ENCODE measurements around the gene OSMR.
A peak's percentile ranks its signal among the peaks of the same experiment; 100 is the strongest.

OSMR gene

GRCh38 chr5:38803246-38803645, 42.6 kb upstream of the OSMR start:
- TF ChIP-seq CTCF (IDR thresholded peaks at IDR 0.05; ENCODE audit: low read depth, low read length, missing control alignments) = no peak
- no peak for DNase-seq (ENCODE audit: low read depth)
- H3K4me3 ChIP-seq (ENCODE audit: low read depth, low read length) = no peak overlapping the region

- no peak overlapping the region for H3K4me3 ChIP-seq (ENCODE audit: low read depth, low read length)
- TF ChIP-seq CTCF (IDR thresholded peaks at IDR 0.05; ENCODE audit: low read depth, low read length, missing control alignments) = no peak
- no peak for DNase-seq (ENCODE audit: low read depth)
Measured at GRCh38 chr5:38806775-38807258, 39.0 kb upstream of the OSMR start.

GRCh38 chr5:38807570-38808483, 38.0 kb upstream of the OSMR start:
- no peak for TF ChIP-seq CTCF (IDR thresholded peaks at IDR 0.05; ENCODE audit: low read depth, low read length, missing control alignments)
- no peak overlapping the region for H3K4me3 ChIP-seq (ENCODE audit: low read depth, low read length)
- no peak for DNase-seq (ENCODE audit: low read depth)

- TF ChIP-seq CTCF (IDR thresholded peaks at IDR 0.05; ENCODE audit: low read depth, low read length, missing control alignments) = no peak
- H3K4me3 ChIP-seq (ENCODE audit: low read depth, low read length) = no peak overlapping the region
- DNase-seq (ENCODE audit: low read depth) = no peak
Measured at GRCh38 chr5:38808666-38809343, 37.0 kb upstream of the OSMR start.

- peak; percentile 15 for DNase-seq (ENCODE audit: low read depth)
- no peak overlapping the region for H3K4me3 ChIP-seq (ENCODE audit: low read depth, low read length)
- peak; percentile 72 for TF ChIP-seq CTCF (IDR thresholded peaks at IDR 0.05; ENCODE audit: low read depth, low read length, missing control alignments)
Measured at GRCh38 chr5:38809388-38810359, 36.1 kb upstream of the OSMR start.

GRCh38 chr5:38814879-38815278, 30.9 kb upstream of the OSMR start:
- DNase-seq (ENCODE audit: low read depth) = no peak
- no peak for TF ChIP-seq CTCF (IDR thresholded peaks at IDR 0.05; ENCODE audit: low read depth, low read length, missing control alignments)
- no peak overlapping the region for H3K4me3 ChIP-seq (ENCODE audit: low read depth, low read length)
